H9 (cell line): ENCODE measurements around the gene UBXN11. TPM values are rescaled to one million over a fixed set of nuclear protein-coding genes. Genes with fewer than 3 reads are reported as not detected.
"Not testable (repeated sequence)": the region's sequence is repeated elsewhere in the genome, so short reads cannot be mapped to it uniquely, and the experiment has no call there.

Experiments
- DNase-seq: peaks from one replicate; pipeline ENCODE4 v3.0.0-alpha.2; 2017
- H2AFZ ChIP-seq: one replicate; pipeline ENCODE4 v1.6.1; 2013; ENCODE audit warnings: mild to moderate bottlenecking, low read length, control low read depth, moderate library complexity
- H2AK5ac ChIP-seq: 2 replicates; pipeline ENCODE4 v1.6.1; 2013; ENCODE audit warnings: low read length, control low read depth, mixed read lengths; ENCODE audit not compliant: insufficient read length
- H2BK120ac ChIP-seq: one replicate; pipeline ENCODE4 v1.6.1; 2013; ENCODE audit warnings: low read depth, mild to moderate bottlenecking, low read length, control low read depth, inconsistent platforms; ENCODE audit not compliant: poor library complexity, severe bottlenecking
- H2BK12ac ChIP-seq: 2 replicates; pipeline ENCODE4 v1.6.1; 2013; ENCODE audit warnings: low read length, control low read depth, mixed read lengths, low read depth; ENCODE audit not compliant: insufficient read length
- H2BK15ac ChIP-seq: 2 replicates; pipeline ENCODE4 v1.6.1; 2013; ENCODE audit warnings: low read depth, low read length, control low read depth
- H2BK20ac ChIP-seq: one replicate; pipeline ENCODE4 v1.6.1; 2013; ENCODE audit warnings: low read depth, mild to moderate bottlenecking, low read length, control low read depth, inconsistent platforms; ENCODE audit not compliant: poor library complexity, severe bottlenecking
- H2BK5ac ChIP-seq: 2 replicates; pipeline ENCODE4 v1.6.1; 2013; ENCODE audit warnings: low read length, control low read depth, mixed read lengths; ENCODE audit not compliant: insufficient read length
- H3K14ac ChIP-seq: 2 replicates; pipeline ENCODE4 v1.6.1; 2013; ENCODE audit warnings: low read length, control low read depth; ENCODE audit not compliant: insufficient read depth
- H3K18ac ChIP-seq: 2 replicates; pipeline ENCODE4 v1.6.1; 2013; ENCODE audit warnings: low read depth, mild to moderate bottlenecking, mixed read lengths, low read length, control low read depth; ENCODE audit not compliant: insufficient read length
- H3K23ac ChIP-seq: 2 replicates; pipeline ENCODE4 v1.6.1; 2013; ENCODE audit warnings: low read length, control low read depth, mixed read lengths, low read depth; ENCODE audit not compliant: insufficient read length
- H3K23me2 ChIP-seq: 2 replicates; pipeline ENCODE4 v1.6.1; 2013; ENCODE audit warnings: low read depth, mild to moderate bottlenecking, mixed read lengths, low read length, control low read depth; ENCODE audit not compliant: insufficient read length, poor library complexity, severe bottlenecking
- H3K27ac ChIP-seq: 2 replicates; pipeline ENCODE4 v1.5.1; 2013; ENCODE audit warnings: low read length, control low read depth, mixed read lengths, low read depth; ENCODE audit not compliant: insufficient read length
- H3K27me3 ChIP-seq: 2 replicates; pipeline ENCODE4 v1.6.1; 2013; ENCODE audit warnings: low read length, control low read depth, inconsistent platforms; ENCODE audit not compliant: insufficient read depth
- H3K4ac ChIP-seq: 2 replicates; pipeline ENCODE4 v1.6.1; 2013; ENCODE audit warnings: low read depth, mild to moderate bottlenecking, control low read depth, inconsistent platforms, low read length, moderate library complexity
- H3K4me1 ChIP-seq: 2 replicates; pipeline ENCODE4 v1.6.1; 2013; ENCODE audit warnings: low read length, control low read depth, inconsistent platforms; ENCODE audit not compliant: insufficient read depth
- H3K4me2 ChIP-seq: 2 replicates; pipeline ENCODE4 v1.6.1; 2013; ENCODE audit warnings: low read length, control low read depth, mixed read lengths; ENCODE audit not compliant: insufficient read length, insufficient read depth
- H3K56ac ChIP-seq: 2 replicates; pipeline ENCODE4 v1.6.1; 2013; ENCODE audit warnings: low read depth, mild to moderate bottlenecking, mixed read lengths, low read length, control low read depth; ENCODE audit not compliant: insufficient read length
- H3K79me1 ChIP-seq: 2 replicates; pipeline ENCODE4 v1.6.1; 2013; ENCODE audit warnings: low read depth, mild to moderate bottlenecking, moderate library complexity, low read length, control low read depth, inconsistent platforms; ENCODE audit not compliant: insufficient read depth, poor library complexity, severe bottlenecking
- H3K79me2 ChIP-seq: 2 replicates; pipeline ENCODE4 v1.6.1; 2013; ENCODE audit warnings: low read length, control low read depth, inconsistent platforms; ENCODE audit not compliant: insufficient read depth
- H3K9ac ChIP-seq: 2 replicates; pipeline ENCODE4 v1.6.1; 2013; ENCODE audit warnings: low read length, control low read depth, mixed read lengths; ENCODE audit not compliant: insufficient read length; ENCODE audit errors: extremely low read depth
- H3K9me3 ChIP-seq: one replicate; pipeline ENCODE4 v1.6.1; 2013; ENCODE audit warnings: low read depth, low read length, inconsistent platforms; ENCODE audit not compliant: control insufficient read depth
- H3T11ph ChIP-seq: one replicate; pipeline ENCODE4 v1.6.1; 2013; ENCODE audit warnings: mild to moderate bottlenecking, low read length, control low read depth, inconsistent platforms
- H4K20me1 ChIP-seq: one replicate; pipeline ENCODE4 v1.6.1; 2013; ENCODE audit not compliant: control insufficient read depth, insufficient read length, insufficient read depth
- H4K5ac ChIP-seq: 2 replicates; pipeline ENCODE4 v1.6.1; 2013; ENCODE audit warnings: low read depth, mild to moderate bottlenecking, mixed read lengths, low read length, control low read depth; ENCODE audit not compliant: insufficient read length
- H4K8ac ChIP-seq: replicated peaks from 2 replicates; pipeline ENCODE4 v1.6.1; 2013; ENCODE audit warnings: low read length, control low read depth, mixed read lengths, low read depth; ENCODE audit not compliant: insufficient read length
- H4K91ac ChIP-seq: 2 replicates; pipeline ENCODE4 v1.6.1; 2013; ENCODE audit warnings: low read depth, mild to moderate bottlenecking, moderate library complexity, mixed read lengths, low read length, control low read depth; ENCODE audit not compliant: insufficient read length
- H3K27ac Mint-ChIP-seq, 3 experiments: 2 replicates in 2 of 3; 3 replicates in 1 of 3; pipeline ENCODE4 v1.8.0; 2020 to 2021; ENCODE audit warnings: mixed read lengths in 3 of 3, mild to moderate bottlenecking in 1 of 3, moderate library complexity in 1 of 3
- H3K27me3 Mint-ChIP-seq: 2 replicates; pipeline ENCODE4 v1.8.0; 2021; ENCODE audit warnings: low read depth, mild to moderate bottlenecking, moderate library complexity, mixed read lengths
- H3K36me3 Mint-ChIP-seq, 3 experiments: 2 replicates in 2 of 3; 3 replicates in 1 of 3; pipeline ENCODE4 v1.8.0; 2020 to 2021; ENCODE audit warnings: low read depth in 3 of 3, mixed read lengths in 3 of 3; ENCODE audit not compliant: insufficient read depth in 1 of 3
- H3K4me1 Mint-ChIP-seq, 2 experiments: 2 replicates each; pipeline ENCODE4 v1.8.0; 2020; ENCODE audit warnings: mixed read lengths in 2 of 2
- H3K4me3 Mint-ChIP-seq, 2 experiments: 2 replicates in 1 of 2; 3 replicates in 1 of 2; pipeline ENCODE4 v1.8.0; 2020 to 2021; ENCODE audit warnings: mild to moderate bottlenecking in 2 of 2, mixed read lengths in 2 of 2, moderate library complexity in 1 of 2
- H3K9me3 Mint-ChIP-seq, 2 experiments: 2 replicates in 1 of 2; 3 replicates in 1 of 2; pipeline ENCODE4 v1.8.0; 2020; ENCODE audit warnings: mild to moderate bottlenecking in 2 of 2, mixed read lengths in 2 of 2, moderate library complexity in 1 of 2
- WGBS: extraction: QIAGEN DNeasy Blood & Tissue Kit; methylation state at CpG from one replicate; pipeline ENCODE4 v1.1.7; 2013; ENCODE audit warnings: missing lambda C conversion rate, low lambda C conversion rate, mixed read lengths; ENCODE audit not compliant: insufficient read length; ENCODE audit errors: extremely low coverage; 5-methylcytosine and 5-hydroxymethylcytosine counted together
- total RNA-seq: library from RNA; stranded (reverse); gene quantifications from 2 replicates; pipeline ENCODE4 v1.2.1, GENCODE V29; 2021
- TF ChIP-seq, protein P1 (sequence below): fragments of 200-600 bp; sonication (generic); conservative IDR thresholded peaks from 3 replicates; pipeline ENCODE4 v1.8.0; 2021; ENCODE audit warnings: antibody characterized with exemption, mild to moderate bottlenecking

UBXN11 gene
- total RNA-seq, 1 experiment from 2014 or later, result 13.7 TPM

DNA sequence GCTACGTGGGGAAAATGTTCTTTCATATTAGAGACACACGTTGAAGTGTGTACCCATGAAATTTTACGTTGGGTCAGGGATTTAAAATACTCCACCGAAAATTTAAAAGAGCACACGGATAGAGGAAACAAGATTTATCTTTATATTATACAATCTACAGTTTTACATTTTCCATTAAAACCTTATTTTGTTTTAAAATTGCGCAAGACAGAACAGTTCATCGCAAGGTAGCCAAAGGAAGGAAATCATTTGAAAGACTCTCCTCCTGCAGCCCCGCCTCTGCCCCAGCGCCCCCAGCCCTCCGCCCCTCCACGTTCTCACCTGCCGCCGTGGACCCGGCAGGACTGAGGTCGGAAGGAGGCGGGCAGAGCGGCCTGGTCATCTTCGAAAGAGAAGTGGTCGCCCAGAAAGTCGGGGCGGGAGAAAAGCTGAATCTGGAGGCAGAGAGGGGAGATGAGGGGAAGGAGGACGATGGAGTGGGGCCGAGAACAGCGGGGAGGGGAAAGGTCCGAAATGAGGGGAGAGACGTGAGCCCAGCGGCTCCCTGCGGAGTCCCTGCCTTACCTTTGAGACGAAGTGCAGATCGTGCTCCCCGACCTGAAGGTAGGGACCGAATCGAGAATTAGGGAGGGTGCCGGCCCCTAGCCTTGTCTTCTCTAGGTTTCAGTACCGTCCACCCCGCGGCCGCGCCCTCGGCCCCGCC lies 29.5 kb upstream of the UBXN11 start:
- Mint-ChIP-seq H3K27ac (peak overlapping the region; percentile 44 to 95 (median 82); a peak in 4 of 7 replicates), H3K4me3 (peak overlapping the region; percentile 83 to 98)

GRCh38 chr1:26333312-26333711 lies 26.9 kb upstream of the UBXN11 start:
- not testable (repeated sequence) for H2AK5ac ChIP-seq, H3K27ac Mint-ChIP-seq, H3K4ac ChIP-seq, H2BK20ac ChIP-seq, H3K9ac ChIP-seq, H3K23ac ChIP-seq, H2BK12ac ChIP-seq, H2AFZ ChIP-seq, H4K20me1 ChIP-seq, DNase-seq, H3K9me3 ChIP-seq, H3K4me1 ChIP-seq, H4K5ac ChIP-seq, H3T11ph ChIP-seq, H3K18ac ChIP-seq, H3K79me2 ChIP-seq, H3K4me2 ChIP-seq, H2BK120ac ChIP-seq, H2BK15ac ChIP-seq, H3K9me3 Mint-ChIP-seq, H4K8ac ChIP-seq, H4K91ac ChIP-seq, H2BK5ac ChIP-seq, H3K14ac ChIP-seq, H3K23me2 ChIP-seq, H3K27me3 ChIP-seq, H3K79me1 ChIP-seq, H3K56ac ChIP-seq, H3K4me3 Mint-ChIP-seq, H3K27ac ChIP-seq
- Mint-ChIP-seq H3K4me1 (peaks cover 24 to 26% of the 10 kb centered on the region in 2 experiments), H3K27me3 (peaks cover 16% of the 10 kb centered on the region), H3K36me3 (peaks cover 2 to 13% (median 10%) of the 10 kb centered on the region in 3 experiments; a peak in 5 of 7 replicates)
- WGBS, result no CpG with 5 or more reads among the region's 8 CpGs

More for the DNA sequence above, 29.5 kb upstream of the UBXN11 start:
- Histone ChIP-seq H3K4me1 (no peaks in the 10 kb centered on the region; the same call in 1 of the 2 replicates), H3K23ac (no peak overlapping the region), H2BK20ac (no peak overlapping the region), H3K79me2 (no peaks in the 10 kb centered on the region), H3K23me2 (peaks cover 4% of the 10 kb centered on the region), H4K5ac (no peak overlapping the region), H3K79me1 (no peaks in the 10 kb centered on the region), H4K20me1 (no peaks in the 10 kb centered on the region), H4K8ac (no peak overlapping the region), H2AFZ (no peak overlapping the region), H3K14ac (no peak overlapping the region), H3K4me2 (peak overlapping the region; percentile 56), H2BK5ac (no peak overlapping the region), H2BK15ac (no peak overlapping the region), H3T11ph (no peak overlapping the region), H2BK12ac (no peak overlapping the region), H3K9ac (no peak overlapping the region), H3K27me3 (no peaks in the 10 kb centered on the region), H3K56ac (no peak overlapping the region), H2BK120ac (no peak overlapping the region), H3K27ac (no peak overlapping the region), H3K4ac (no peak overlapping the region), H4K91ac (no peak overlapping the region), H3K9me3 (no peaks in the 10 kb centered on the region), H2AK5ac (no peak overlapping the region), H3K18ac (no peak overlapping the region)
- no peaks in the 10 kb centered on the region for H3K9me3 Mint-ChIP-seq
- TF ChIP-seq, protein P1, sequence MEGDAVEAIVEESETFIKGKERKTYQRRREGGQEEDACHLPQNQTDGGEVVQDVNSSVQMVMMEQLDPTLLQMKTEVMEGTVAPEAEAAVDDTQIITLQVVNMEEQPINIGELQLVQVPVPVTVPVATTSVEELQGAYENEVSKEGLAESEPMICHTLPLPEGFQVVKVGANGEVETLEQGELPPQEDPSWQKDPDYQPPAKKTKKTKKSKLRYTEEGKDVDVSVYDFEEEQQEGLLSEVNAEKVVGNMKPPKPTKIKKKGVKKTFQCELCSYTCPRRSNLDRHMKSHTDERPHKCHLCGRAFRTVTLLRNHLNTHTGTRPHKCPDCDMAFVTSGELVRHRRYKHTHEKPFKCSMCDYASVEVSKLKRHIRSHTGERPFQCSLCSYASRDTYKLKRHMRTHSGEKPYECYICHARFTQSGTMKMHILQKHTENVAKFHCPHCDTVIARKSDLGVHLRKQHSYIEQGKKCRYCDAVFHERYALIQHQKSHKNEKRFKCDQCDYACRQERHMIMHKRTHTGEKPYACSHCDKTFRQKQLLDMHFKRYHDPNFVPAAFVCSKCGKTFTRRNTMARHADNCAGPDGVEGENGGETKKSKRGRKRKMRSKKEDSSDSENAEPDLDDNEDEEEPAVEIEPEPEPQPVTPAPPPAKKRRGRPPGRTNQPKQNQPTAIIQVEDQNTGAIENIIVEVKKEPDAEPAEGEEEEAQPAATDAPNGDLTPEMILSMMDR, result no peak
- DNase-seq, result no peak
- H3K4me1 Mint-ChIP-seq, result peaks cover 29 to 36% of the 10 kb centered on the region in 2 experiments
- peaks cover 2 to 8% (median 8%) of the 10 kb centered on the region in 3 experiments; a peak in 4 of 7 replicates for H3K36me3 Mint-ChIP-seq
- no CpG with 5 or more reads among the region's 41 CpGs for WGBS
- H3K27me3 Mint-ChIP-seq, result peaks cover 20% of the 10 kb centered on the region
